Loucy (cell line): ENCODE results near the gene MARCHF4.

Experiments used
- CTCF ChIP-seq: fragments of 200-600 bp; sonication (generic); conservative IDR thresholded peaks from 2 replicates; pipeline ENCODE4 v1.5.1; 2014; ENCODE audit warnings: mild to moderate bottlenecking, antibody characterized with exemption, low read length
- EZH2phosphoT487 ChIP-seq: fragments of 200-600 bp; IDR thresholded peaks from 2 replicates; pipeline ENCODE4 v1.6.1; 2018; ENCODE audit warnings: antibody characterized with exemption, mild to moderate bottlenecking, moderate library complexity, borderline replicate concordance

GRCh38 chr2:216340280-216340631 lies 32.0 kb downstream of the MARCHF4 start:
- TF ChIP-seq CTCF (no peak), EZH2phosphoT487 (no peak)
